GM21390 (cell line): ENCODE measurements around the gene EDNRA.
"Not testable (repeated sequence)": the region's sequence is repeated elsewhere in the genome, so short reads cannot be mapped to it uniquely, and the experiment has no call there.

Experiments used
- ATAC-seq: cut with Tn5 transposase; IDR thresholded peaks from one replicate; pipeline ENCODE4 v1.9.1; 2021; ENCODE audit not compliant: unreplicated experiment

Gene EDNRA

GRCh38 chr4:147480891-147481576 lies at the start of gene EDNRA:
EDNRA (plus strand) TSS chr4:147481097; CDS start chr4:147485682, 4,585 bp downstream.
- no peak for ATAC-seq

- not testable (repeated sequence) for ATAC-seq
Measured at GRCh38 chr4:147434370-147434769, 46.5 kb upstream of the EDNRA start.

GRCh38 chr4:147440442-147440841 lies 40.5 kb upstream of the EDNRA start:
- no peak for ATAC-seq

- ATAC-seq: no peak
Measured at GRCh38 chr4:147447786-147448185, 33.1 kb upstream of the EDNRA start.

- no peak for ATAC-seq
Measured at GRCh38 chr4:147453561-147454141, 27.2 kb upstream of the EDNRA start.

- ATAC-seq: no peak
Measured at GRCh38 chr4:147456706-147457105, 24.2 kb upstream of the EDNRA start.

GRCh38 chr4:147461161-147461560 lies 19.7 kb upstream of the EDNRA start:
- ATAC-seq: no peak

- no peak for ATAC-seq
Measured at GRCh38 chr4:147463065-147463464, 17.8 kb upstream of the EDNRA start.

GRCh38 chr4:147465461-147465860 lies 15.4 kb upstream of the EDNRA start:
- no peak for ATAC-seq

- ATAC-seq: peak; percentile 85
Measured at GRCh38 chr4:147477439-147477838, 3.5 kb upstream of the EDNRA start.

GRCh38 chr4:147479376-147479775 lies 1.5 kb upstream of the EDNRA start:
- no peak for ATAC-seq

GRCh38 chr4:147479786-147480185 lies 1.1 kb upstream of the EDNRA start:
- no peak for ATAC-seq

- no peak for ATAC-seq
Measured at GRCh38 chr4:147480502-147480890, 401 bp upstream of the EDNRA start.

GRCh38 chr4:147481577-147482109 lies 746 bp downstream of the EDNRA start:
- ATAC-seq: no peak

- ATAC-seq: no peak
Measured at GRCh38 chr4:147482281-147482680, 1.4 kb downstream of the EDNRA start.

- no peak for ATAC-seq
Measured at GRCh38 chr4:147485167-147485566, 4.3 kb downstream of the EDNRA start.

GRCh38 chr4:147487616-147488015 lies 6.7 kb downstream of the EDNRA start:
- ATAC-seq: no peak

GRCh38 chr4:147488556-147488955 lies 7.7 kb downstream of the EDNRA start:
- no peak for ATAC-seq

GRCh38 chr4:147491086-147491485 lies 10.2 kb downstream of the EDNRA start:
- no peak for ATAC-seq

GRCh38 chr4:147492306-147492705 lies 11.4 kb downstream of the EDNRA start:
- no peak for ATAC-seq

- no peak for ATAC-seq
Measured at GRCh38 chr4:147492761-147493160, 11.9 kb downstream of the EDNRA start.

- ATAC-seq: no peak
Measured at GRCh38 chr4:147493307-147493706, 12.4 kb downstream of the EDNRA start.

- ATAC-seq: no peak
Measured at GRCh38 chr4:147494301-147494700, 13.4 kb downstream of the EDNRA start.
